ENCODE data around the gene TAS1R1.
"Not testable (repeated sequence)": the region's sequence is repeated elsewhere in the genome, so short reads cannot be mapped to it uniquely, and the experiment has no call there.

Gene TAS1R1

DNA sequence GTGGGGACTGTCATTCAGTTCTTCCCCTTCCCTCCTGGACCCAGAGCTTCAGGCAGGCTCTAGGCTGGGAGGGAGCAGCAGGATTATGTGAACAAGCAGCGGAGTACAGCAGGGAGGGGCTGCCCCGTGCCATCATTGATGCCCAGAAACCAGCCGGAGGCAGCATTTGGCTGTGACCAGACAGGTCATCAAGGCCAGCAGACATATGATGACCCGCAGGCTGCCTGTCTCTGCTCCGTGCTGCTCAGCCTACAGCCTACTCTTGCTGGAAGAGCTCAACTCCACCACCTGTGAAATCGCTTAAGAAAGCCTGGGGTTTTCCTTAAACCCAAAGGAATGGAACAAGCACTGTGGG lies 42.6 kb downstream of the TAS1R1 start:
- DNase-seq (ENCODE audit: low read depth): no peak
- no peak overlapping the region for H3K4me3 ChIP-seq (ENCODE audit: low read depth, low read length)
- TF ChIP-seq, protein P1, sequence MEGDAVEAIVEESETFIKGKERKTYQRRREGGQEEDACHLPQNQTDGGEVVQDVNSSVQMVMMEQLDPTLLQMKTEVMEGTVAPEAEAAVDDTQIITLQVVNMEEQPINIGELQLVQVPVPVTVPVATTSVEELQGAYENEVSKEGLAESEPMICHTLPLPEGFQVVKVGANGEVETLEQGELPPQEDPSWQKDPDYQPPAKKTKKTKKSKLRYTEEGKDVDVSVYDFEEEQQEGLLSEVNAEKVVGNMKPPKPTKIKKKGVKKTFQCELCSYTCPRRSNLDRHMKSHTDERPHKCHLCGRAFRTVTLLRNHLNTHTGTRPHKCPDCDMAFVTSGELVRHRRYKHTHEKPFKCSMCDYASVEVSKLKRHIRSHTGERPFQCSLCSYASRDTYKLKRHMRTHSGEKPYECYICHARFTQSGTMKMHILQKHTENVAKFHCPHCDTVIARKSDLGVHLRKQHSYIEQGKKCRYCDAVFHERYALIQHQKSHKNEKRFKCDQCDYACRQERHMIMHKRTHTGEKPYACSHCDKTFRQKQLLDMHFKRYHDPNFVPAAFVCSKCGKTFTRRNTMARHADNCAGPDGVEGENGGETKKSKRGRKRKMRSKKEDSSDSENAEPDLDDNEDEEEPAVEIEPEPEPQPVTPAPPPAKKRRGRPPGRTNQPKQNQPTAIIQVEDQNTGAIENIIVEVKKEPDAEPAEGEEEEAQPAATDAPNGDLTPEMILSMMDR (IDR thresholded peaks at IDR 0.05; ENCODE audit: control insufficient read depth, extremely low read depth, insufficient read depth): no peak

- TF ChIP-seq, protein P1 (IDR thresholded peaks at IDR 0.05; ENCODE audit: control insufficient read depth, extremely low read depth, insufficient read depth): no peak
- no peak overlapping the region for H3K4me3 ChIP-seq (ENCODE audit: low read depth, low read length)
- DNase-seq (ENCODE audit: low read depth): no peak
Observed at GRCh38 chr1:6599141-6599975, 44.3 kb downstream of the TAS1R1 start.

DNA sequence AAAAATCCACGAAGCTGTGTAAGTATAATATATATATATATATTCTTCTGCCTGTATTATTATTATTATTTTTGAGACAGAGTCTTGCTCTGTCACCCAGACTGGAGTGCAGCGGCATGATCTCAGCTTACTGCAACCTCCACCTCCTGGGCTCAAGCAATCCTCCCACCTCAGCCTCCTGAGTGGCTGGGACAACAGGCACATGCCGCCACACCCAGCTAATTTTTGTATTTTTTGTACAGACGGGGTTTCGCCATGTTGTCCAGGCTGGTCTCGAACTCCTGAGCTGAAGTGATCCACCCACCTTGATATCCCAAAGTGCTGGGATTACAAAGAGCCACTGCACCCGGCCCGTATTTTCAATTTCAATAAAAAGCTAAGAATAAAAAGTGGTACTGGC lies 44.9 kb downstream of the TAS1R1 start:
- DNase-seq (ENCODE audit: low read depth): not testable (repeated sequence)
- H3K4me3 ChIP-seq (ENCODE audit: low read depth, low read length): peak overlapping the region; percentile 95

GRCh38 chr1:6600410-6601048 lies 45.4 kb downstream of the TAS1R1 start:
- TF ChIP-seq, protein P1 (IDR thresholded peaks at IDR 0.05; ENCODE audit: control insufficient read depth, extremely low read depth, insufficient read depth): no peak
- peak overlapping the region; percentile 95 for H3K4me3 ChIP-seq (ENCODE audit: low read depth, low read length)
- no peak for DNase-seq (ENCODE audit: low read depth)

- peak; percentile 83 for DNase-seq (ENCODE audit: low read depth)
- H3K4me3 ChIP-seq (ENCODE audit: low read depth, low read length): peak overlapping the region; percentile 95
- TF ChIP-seq, protein P1 (IDR thresholded peaks at IDR 0.05; ENCODE audit: control insufficient read depth, extremely low read depth, insufficient read depth): no peak
Observed at GRCh38 chr1:6601049-6601922, 46.2 kb downstream of the TAS1R1 start.

DNA sequence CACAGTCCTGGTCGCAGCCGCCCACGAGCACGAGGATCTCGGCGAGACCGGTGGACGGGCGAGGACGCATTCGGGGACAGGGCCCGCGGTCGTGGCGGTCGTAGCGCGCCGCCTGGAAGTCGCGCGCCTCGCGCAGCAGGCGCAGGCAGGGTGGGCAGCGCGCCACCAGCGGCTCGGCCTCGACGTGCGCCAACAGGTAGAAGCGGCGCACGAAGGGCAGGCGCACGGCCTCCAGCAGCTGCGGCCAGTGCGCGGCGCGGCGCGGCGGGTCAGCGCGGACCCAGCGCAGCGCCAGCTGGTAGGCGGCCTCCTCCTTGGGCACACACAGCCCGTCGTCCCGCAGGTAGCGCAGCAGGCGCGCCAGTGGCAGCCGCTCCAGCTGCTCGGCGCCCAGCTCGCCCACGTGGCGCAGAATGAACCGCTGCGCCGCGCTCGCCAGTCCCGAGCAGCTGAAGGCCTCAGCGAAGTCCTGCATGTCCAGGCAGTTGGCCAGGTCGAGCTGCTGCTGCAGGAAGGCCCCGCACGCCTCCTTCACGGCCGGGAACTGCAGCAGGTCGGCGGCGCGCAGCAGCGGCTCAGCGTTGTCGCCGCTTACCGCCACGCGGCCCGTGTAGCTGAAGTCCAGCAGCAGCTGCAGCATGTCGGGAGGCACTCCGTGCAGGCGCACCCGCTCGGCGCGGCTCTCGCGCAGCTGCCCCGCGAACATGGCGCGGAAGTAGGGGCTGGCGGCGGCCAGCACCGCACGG lies 47.0 kb downstream of the TAS1R1 start:
- TF ChIP-seq, protein P1 (IDR thresholded peaks at IDR 0.05; ENCODE audit: control insufficient read depth, extremely low read depth, insufficient read depth): peak; percentile 8; the same call in 1 of the 2 replicates
- DNase-seq (ENCODE audit: low read depth): no peak
- H3K4me3 ChIP-seq (ENCODE audit: low read depth, low read length): peak overlapping the region; percentile 95

Measured in LNCaP clone FGC (cell line).